ENCODE data around the gene OR11A1.

The OR11A1 gene

GRCh38 chr6:29424168-29424567 is 32.7 kb downstream of the OR11A1 start:
- Histone ChIP-seq H3K27ac (replicated peaks) (no peak overlapping the region), H3K4me3 (replicated peaks; ENCODE audit: insufficient read depth, low read length) (no peak overlapping the region), H3K27me3 (ENCODE audit: insufficient read depth, poor library complexity, severe bottlenecking) (no peaks in the 10 kb centered on the region)
- TF ChIP-seq CTCF (IDR thresholded peaks at IDR 0.05; ENCODE audit: insufficient read depth, low read length) (no peak), POLR2AphosphoS5 (IDR thresholded peaks at IDR 0.05; ENCODE audit: low read depth) (no peak), GABPA (IDR thresholded peaks at IDR 0.05; ENCODE audit: low read depth) (no peak), REST (IDR thresholded peaks at IDR 0.05; ENCODE audit: insufficient replicate concordance, low read depth) (no peak), SPI1 (IDR thresholded peaks at IDR 0.05; ENCODE audit: borderline replicate concordance, low read depth) (no peak)
- DNase-seq (ENCODE audit: low read depth in 1 of 2, low spot score in 1 of 2), result no peak

GRCh38 chr6:29419516-29419915 is 37.4 kb downstream of the OR11A1 start:
- Histone ChIP-seq H3K27me3 (ENCODE audit: insufficient read depth, poor library complexity, severe bottlenecking) (no peaks in the 10 kb centered on the region), H3K4me3 (replicated peaks; ENCODE audit: insufficient read depth, low read length) (no peak overlapping the region), H3K27ac (replicated peaks) (no peak overlapping the region)
- no peak for DNase-seq (ENCODE audit: low read depth in 1 of 2, low spot score in 1 of 2)
- no peak for TF ChIP-seq GABPA (IDR thresholded peaks at IDR 0.05; ENCODE audit: low read depth)
- TF ChIP-seq POLR2AphosphoS5 (IDR thresholded peaks at IDR 0.05; ENCODE audit: low read depth), result no peak
- no peak for TF ChIP-seq REST (IDR thresholded peaks at IDR 0.05; ENCODE audit: insufficient replicate concordance, low read depth)
- no peak for TF ChIP-seq CTCF (IDR thresholded peaks at IDR 0.05; ENCODE audit: insufficient read depth, low read length)
- TF ChIP-seq SPI1 (IDR thresholded peaks at IDR 0.05; ENCODE audit: borderline replicate concordance, low read depth), result no peak

- TF ChIP-seq POLR2AphosphoS5 (IDR thresholded peaks at IDR 0.05; ENCODE audit: low read depth), result no peak
- TF ChIP-seq SPI1 (IDR thresholded peaks at IDR 0.05; ENCODE audit: borderline replicate concordance, low read depth), result no peak
- no peak for TF ChIP-seq CTCF (IDR thresholded peaks at IDR 0.05; ENCODE audit: insufficient read depth, low read length)
- TF ChIP-seq REST (IDR thresholded peaks at IDR 0.05; ENCODE audit: insufficient replicate concordance, low read depth), result no peak
- TF ChIP-seq GABPA (IDR thresholded peaks at IDR 0.05; ENCODE audit: low read depth), result no peak
- H3K27me3 ChIP-seq (ENCODE audit: insufficient read depth, poor library complexity, severe bottlenecking), result no peaks in the 10 kb centered on the region
- no peak within 1 kb of the TSS for H3K27ac ChIP-seq (replicated peaks)
- DNase-seq (ENCODE audit: low read depth in 1 of 2, low spot score in 1 of 2), result no peak
- H3K4me3 ChIP-seq (replicated peaks; ENCODE audit: insufficient read depth, low read length), result no peak within 1 kb of the TSS
Observed at GRCh38 chr6:29414588-29414987, 42.3 kb downstream of the OR11A1 start, which contains the start of gene OR12D1. OR12D1 (plus strand) TSS chr6:29414928.

Data from HL-60 (cell line).